H9 (cell line): Measurements from ENCODE around the gene OOSP4A. TPM values are rescaled to one million over a fixed set of nuclear protein-coding genes. Genes with fewer than 3 reads are reported as not detected.

Source experiments
- DNase-seq: peaks from one replicate; pipeline ENCODE4 v3.0.0-alpha.2; 2017
- H2AFZ ChIP-seq: one replicate; pipeline ENCODE4 v1.6.1; 2013; ENCODE audit warnings: mild to moderate bottlenecking, low read length, control low read depth, moderate library complexity
- H2AK5ac ChIP-seq: 2 replicates; pipeline ENCODE4 v1.6.1; 2013; ENCODE audit warnings: low read length, control low read depth, mixed read lengths; ENCODE audit not compliant: insufficient read length
- H2BK120ac ChIP-seq: one replicate; pipeline ENCODE4 v1.6.1; 2013; ENCODE audit warnings: low read depth, mild to moderate bottlenecking, low read length, control low read depth, inconsistent platforms; ENCODE audit not compliant: poor library complexity, severe bottlenecking
- H2BK12ac ChIP-seq: 2 replicates; pipeline ENCODE4 v1.6.1; 2013; ENCODE audit warnings: low read length, control low read depth, mixed read lengths, low read depth; ENCODE audit not compliant: insufficient read length
- H2BK15ac ChIP-seq: 2 replicates; pipeline ENCODE4 v1.6.1; 2013; ENCODE audit warnings: low read depth, low read length, control low read depth
- H2BK20ac ChIP-seq: one replicate; pipeline ENCODE4 v1.6.1; 2013; ENCODE audit warnings: low read depth, mild to moderate bottlenecking, low read length, control low read depth, inconsistent platforms; ENCODE audit not compliant: poor library complexity, severe bottlenecking
- H2BK5ac ChIP-seq: 2 replicates; pipeline ENCODE4 v1.6.1; 2013; ENCODE audit warnings: low read length, control low read depth, mixed read lengths; ENCODE audit not compliant: insufficient read length
- H3K14ac ChIP-seq: 2 replicates; pipeline ENCODE4 v1.6.1; 2013; ENCODE audit warnings: low read length, control low read depth; ENCODE audit not compliant: insufficient read depth
- H3K18ac ChIP-seq: 2 replicates; pipeline ENCODE4 v1.6.1; 2013; ENCODE audit warnings: low read depth, mild to moderate bottlenecking, mixed read lengths, low read length, control low read depth; ENCODE audit not compliant: insufficient read length
- H3K23ac ChIP-seq: 2 replicates; pipeline ENCODE4 v1.6.1; 2013; ENCODE audit warnings: low read length, control low read depth, mixed read lengths, low read depth; ENCODE audit not compliant: insufficient read length
- H3K23me2 ChIP-seq: 2 replicates; pipeline ENCODE4 v1.6.1; 2013; ENCODE audit warnings: low read depth, mild to moderate bottlenecking, mixed read lengths, low read length, control low read depth; ENCODE audit not compliant: insufficient read length, poor library complexity, severe bottlenecking
- H3K27ac ChIP-seq: 2 replicates; pipeline ENCODE4 v1.5.1; 2013; ENCODE audit warnings: low read length, control low read depth, mixed read lengths, low read depth; ENCODE audit not compliant: insufficient read length
- H3K27me3 ChIP-seq: 2 replicates; pipeline ENCODE4 v1.6.1; 2013; ENCODE audit warnings: low read length, control low read depth, inconsistent platforms; ENCODE audit not compliant: insufficient read depth
- H3K4ac ChIP-seq: 2 replicates; pipeline ENCODE4 v1.6.1; 2013; ENCODE audit warnings: low read depth, mild to moderate bottlenecking, control low read depth, inconsistent platforms, low read length, moderate library complexity
- H3K4me1 ChIP-seq: 2 replicates; pipeline ENCODE4 v1.6.1; 2013; ENCODE audit warnings: low read length, control low read depth, inconsistent platforms; ENCODE audit not compliant: insufficient read depth
- H3K4me2 ChIP-seq: 2 replicates; pipeline ENCODE4 v1.6.1; 2013; ENCODE audit warnings: low read length, control low read depth, mixed read lengths; ENCODE audit not compliant: insufficient read length, insufficient read depth
- H3K56ac ChIP-seq: 2 replicates; pipeline ENCODE4 v1.6.1; 2013; ENCODE audit warnings: low read depth, mild to moderate bottlenecking, mixed read lengths, low read length, control low read depth; ENCODE audit not compliant: insufficient read length
- H3K79me1 ChIP-seq: 2 replicates; pipeline ENCODE4 v1.6.1; 2013; ENCODE audit warnings: low read depth, mild to moderate bottlenecking, moderate library complexity, low read length, control low read depth, inconsistent platforms; ENCODE audit not compliant: insufficient read depth, poor library complexity, severe bottlenecking
- H3K79me2 ChIP-seq: 2 replicates; pipeline ENCODE4 v1.6.1; 2013; ENCODE audit warnings: low read length, control low read depth, inconsistent platforms; ENCODE audit not compliant: insufficient read depth
- H3K9ac ChIP-seq: 2 replicates; pipeline ENCODE4 v1.6.1; 2013; ENCODE audit warnings: low read length, control low read depth, mixed read lengths; ENCODE audit not compliant: insufficient read length; ENCODE audit errors: extremely low read depth
- H3K9me3 ChIP-seq: one replicate; pipeline ENCODE4 v1.6.1; 2013; ENCODE audit warnings: low read depth, low read length, inconsistent platforms; ENCODE audit not compliant: control insufficient read depth
- H3T11ph ChIP-seq: one replicate; pipeline ENCODE4 v1.6.1; 2013; ENCODE audit warnings: mild to moderate bottlenecking, low read length, control low read depth, inconsistent platforms
- H4K20me1 ChIP-seq: one replicate; pipeline ENCODE4 v1.6.1; 2013; ENCODE audit not compliant: control insufficient read depth, insufficient read length, insufficient read depth
- H4K5ac ChIP-seq: 2 replicates; pipeline ENCODE4 v1.6.1; 2013; ENCODE audit warnings: low read depth, mild to moderate bottlenecking, mixed read lengths, low read length, control low read depth; ENCODE audit not compliant: insufficient read length
- H4K8ac ChIP-seq: replicated peaks from 2 replicates; pipeline ENCODE4 v1.6.1; 2013; ENCODE audit warnings: low read length, control low read depth, mixed read lengths, low read depth; ENCODE audit not compliant: insufficient read length
- H4K91ac ChIP-seq: 2 replicates; pipeline ENCODE4 v1.6.1; 2013; ENCODE audit warnings: low read depth, mild to moderate bottlenecking, moderate library complexity, mixed read lengths, low read length, control low read depth; ENCODE audit not compliant: insufficient read length
- H3K27ac Mint-ChIP-seq, 3 experiments: 2 replicates in 2 of 3; 3 replicates in 1 of 3; pipeline ENCODE4 v1.8.0; 2020 to 2021; ENCODE audit warnings: mixed read lengths in 3 of 3, mild to moderate bottlenecking in 1 of 3, moderate library complexity in 1 of 3
- H3K27me3 Mint-ChIP-seq: 2 replicates; pipeline ENCODE4 v1.8.0; 2021; ENCODE audit warnings: low read depth, mild to moderate bottlenecking, moderate library complexity, mixed read lengths
- H3K36me3 Mint-ChIP-seq, 3 experiments: 2 replicates in 2 of 3; 3 replicates in 1 of 3; pipeline ENCODE4 v1.8.0; 2020 to 2021; ENCODE audit warnings: low read depth in 3 of 3, mixed read lengths in 3 of 3; ENCODE audit not compliant: insufficient read depth in 1 of 3
- H3K4me1 Mint-ChIP-seq, 2 experiments: 2 replicates each; pipeline ENCODE4 v1.8.0; 2020; ENCODE audit warnings: mixed read lengths in 2 of 2
- H3K4me3 Mint-ChIP-seq, 2 experiments: 2 replicates in 1 of 2; 3 replicates in 1 of 2; pipeline ENCODE4 v1.8.0; 2020 to 2021; ENCODE audit warnings: mild to moderate bottlenecking in 2 of 2, mixed read lengths in 2 of 2, moderate library complexity in 1 of 2
- H3K9me3 Mint-ChIP-seq, 2 experiments: 2 replicates in 1 of 2; 3 replicates in 1 of 2; pipeline ENCODE4 v1.8.0; 2020; ENCODE audit warnings: mild to moderate bottlenecking in 2 of 2, mixed read lengths in 2 of 2, moderate library complexity in 1 of 2
- WGBS: extraction: QIAGEN DNeasy Blood & Tissue Kit; methylation state at CpG from one replicate; pipeline ENCODE4 v1.1.7; 2013; ENCODE audit warnings: missing lambda C conversion rate, low lambda C conversion rate, mixed read lengths; ENCODE audit not compliant: insufficient read length; ENCODE audit errors: extremely low coverage; 5-methylcytosine and 5-hydroxymethylcytosine counted together
- total RNA-seq: library from RNA; stranded (reverse); gene quantifications from 2 replicates; pipeline ENCODE4 v1.2.1, GENCODE V29; 2021
- TF ChIP-seq, protein P1 (sequence below): fragments of 200-600 bp; sonication (generic); conservative IDR thresholded peaks from 3 replicates; pipeline ENCODE4 v1.8.0; 2021; ENCODE audit warnings: antibody characterized with exemption, mild to moderate bottlenecking

The OOSP4A gene
- total RNA-seq, 1 experiment from 2014 or later = not detected

DNA sequence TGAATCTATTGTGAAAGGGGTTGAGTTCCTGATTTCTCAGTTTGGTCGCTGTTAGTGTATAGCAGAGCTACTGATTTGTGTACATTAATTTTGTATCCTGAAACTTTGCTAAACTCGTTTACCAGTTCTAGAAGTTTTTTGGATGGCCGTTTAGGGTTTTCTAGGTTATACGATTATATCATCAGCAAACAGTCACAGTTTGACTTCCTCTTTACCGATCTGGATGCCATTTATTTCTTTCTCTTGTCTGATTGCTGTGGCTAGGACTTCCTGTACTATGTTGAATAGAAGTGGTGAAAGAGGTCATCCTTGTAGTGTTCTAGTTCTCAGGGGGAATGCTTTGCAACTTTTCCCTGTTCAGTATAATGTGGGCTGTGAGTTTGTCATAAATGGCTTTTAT is 28.6 kb downstream of the OOSP4A start:
- Histone ChIP-seq H2BK12ac (no peak overlapping the region), H3K18ac (no peak overlapping the region), H2BK120ac (no peak overlapping the region), H2BK15ac (no peak overlapping the region), H3K27ac (no peak overlapping the region), H4K8ac (no peak overlapping the region), H3K4me2 (no peak overlapping the region), H3K23me2 (no peaks in the 10 kb centered on the region), H2AFZ (no peak overlapping the region), H3K79me1 (no peaks in the 10 kb centered on the region), H4K20me1 (no peaks in the 10 kb centered on the region), H3K23ac (no peak overlapping the region), H3K79me2 (no peaks in the 10 kb centered on the region), H3K9me3 (no peaks in the 10 kb centered on the region), H3K4me1 (no peaks in the 10 kb centered on the region), H2BK20ac (no peak overlapping the region), H4K91ac (no peak overlapping the region), H3T11ph (no peak overlapping the region), H3K4ac (no peak overlapping the region), H3K14ac (no peak overlapping the region), H4K5ac (no peak overlapping the region), H3K9ac (no peak overlapping the region), H2AK5ac (no peak overlapping the region), H3K56ac (no peak overlapping the region), H3K27me3 (no peaks in the 10 kb centered on the region), H2BK5ac (no peak overlapping the region)
- no CpG with 5 or more reads among the region's 5 CpGs for WGBS
- no peak for DNase-seq
- Mint-ChIP-seq H3K27me3 (no peaks in the 10 kb centered on the region), H3K4me1 (no peaks in the 10 kb centered on the region), H3K36me3 (peaks cover 0 to 8% (median 0%) of the 10 kb centered on the region in 3 experiments; a peak in 3 of 7 replicates), H3K27ac (no peak overlapping the region), H3K4me3 (no peak overlapping the region), H3K9me3 (peaks cover 16 to 26% of the 10 kb centered on the region in 2 experiments)
- TF ChIP-seq, protein P1, sequence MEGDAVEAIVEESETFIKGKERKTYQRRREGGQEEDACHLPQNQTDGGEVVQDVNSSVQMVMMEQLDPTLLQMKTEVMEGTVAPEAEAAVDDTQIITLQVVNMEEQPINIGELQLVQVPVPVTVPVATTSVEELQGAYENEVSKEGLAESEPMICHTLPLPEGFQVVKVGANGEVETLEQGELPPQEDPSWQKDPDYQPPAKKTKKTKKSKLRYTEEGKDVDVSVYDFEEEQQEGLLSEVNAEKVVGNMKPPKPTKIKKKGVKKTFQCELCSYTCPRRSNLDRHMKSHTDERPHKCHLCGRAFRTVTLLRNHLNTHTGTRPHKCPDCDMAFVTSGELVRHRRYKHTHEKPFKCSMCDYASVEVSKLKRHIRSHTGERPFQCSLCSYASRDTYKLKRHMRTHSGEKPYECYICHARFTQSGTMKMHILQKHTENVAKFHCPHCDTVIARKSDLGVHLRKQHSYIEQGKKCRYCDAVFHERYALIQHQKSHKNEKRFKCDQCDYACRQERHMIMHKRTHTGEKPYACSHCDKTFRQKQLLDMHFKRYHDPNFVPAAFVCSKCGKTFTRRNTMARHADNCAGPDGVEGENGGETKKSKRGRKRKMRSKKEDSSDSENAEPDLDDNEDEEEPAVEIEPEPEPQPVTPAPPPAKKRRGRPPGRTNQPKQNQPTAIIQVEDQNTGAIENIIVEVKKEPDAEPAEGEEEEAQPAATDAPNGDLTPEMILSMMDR = no peak
